Activated naive CD4-positive, alpha-beta T cell treated with anti-CD3 and anti-CD28 coated beads for 36 hours (primary cell): ENCODE results near the gene GRID1. TPM values are rescaled to one million over a fixed set of nuclear protein-coding genes. Genes with fewer than 3 reads are reported as not detected.
A peak's percentile ranks its signal among the peaks of the same experiment; 100 is the strongest.

ENCODE experiments used
- CTCF ChIA-PET: fragments of 350-600 bp; sonication (Branson Sonifier 250); formaldehyde crosslinking; loops from one replicate; lab custom pipeline; 2021; ENCODE audit warnings: antibody characterized with exemption; lab: Charles Lee
- DNase-seq: peaks from one replicate; pipeline ENCODE4 v3.0.0-alpha.2; 2020
- H3K27ac Mint-ChIP-seq: one replicate; pipeline ENCODE4 v1.8.0; 2021; ENCODE audit warnings: mild to moderate bottlenecking, mixed read lengths
- H3K27me3 Mint-ChIP-seq: one replicate; pipeline ENCODE4 v1.8.0; 2021; ENCODE audit warnings: low read depth, mixed read lengths
- H3K36me3 Mint-ChIP-seq: one replicate; pipeline ENCODE4 v1.8.0; 2021; ENCODE audit warnings: low read depth, mixed read lengths
- H3K4me1 Mint-ChIP-seq: one replicate; pipeline ENCODE4 v1.8.0; 2021; ENCODE audit warnings: low read depth, mixed read lengths
- H3K4me3 Mint-ChIP-seq: one replicate; pipeline ENCODE4 v1.8.0; 2021; ENCODE audit warnings: mild to moderate bottlenecking, moderate library complexity, mixed read lengths
- H3K9me3 Mint-ChIP-seq: one replicate; pipeline ENCODE4 v1.8.0; 2021; ENCODE audit warnings: mixed read lengths
- intact Hi-C: fragments of 100-400 bp; cut with micrococcal nuclease; formaldehyde crosslinking; loops from one replicate; pipeline ENCODE4 v1.15.1; 2023
- total RNA-seq, 2 experiments: library from RNA; stranded (reverse); gene quantifications; one replicate each; pipeline ENCODE4 v1.2.3, GENCODE V29; 2021

The GRID1 gene
- total RNA-seq, 2 experiments from 2014 or later, result not detected

GRCh38 chr10:86232644-86233043, 134.0 kb downstream of the GRID1 start:
- Mint-ChIP-seq H3K4me3 (no peak overlapping the region), H3K9me3 (peaks cover 1% of the 10 kb centered on the region), H3K27me3 (no peaks in the 10 kb centered on the region), H3K36me3 (no peaks in the 10 kb centered on the region), H3K27ac (no peak overlapping the region), H3K4me1 (no peaks in the 10 kb centered on the region)
- CTCF ChIA-PET, result no interaction called here
- intact Hi-C loops, result no loop called here
- DNase-seq, result no peak

- no peaks in the 10 kb centered on the region for H3K9me3 Mint-ChIP-seq
- CTCF ChIA-PET, result no interaction called here
- H3K4me3 Mint-ChIP-seq, result no peak overlapping the region
- intact Hi-C loops, result no loop called here
- DNase-seq, result no peak
- no peaks in the 10 kb centered on the region for H3K4me1 Mint-ChIP-seq
- no peaks in the 10 kb centered on the region for H3K36me3 Mint-ChIP-seq
- no peak overlapping the region for H3K27ac Mint-ChIP-seq
- H3K27me3 Mint-ChIP-seq, result no peaks in the 10 kb centered on the region
Measured at GRCh38 chr10:86231796-86232560, 134.6 kb downstream of the GRID1 start.

GRCh38 chr10:86230557-86231180, 135.9 kb downstream of the GRID1 start:
- no peaks in the 10 kb centered on the region for H3K9me3 Mint-ChIP-seq
- DNase-seq, result no peak
- CTCF ChIA-PET, result interaction anchor here (0.5 kb wide), 1 partner anchor 556 kb away, joined by 3 read pairs; no protein-coding TSS in a partner anchor
- no peaks in the 10 kb centered on the region for H3K36me3 Mint-ChIP-seq
- no peak overlapping the region for H3K27ac Mint-ChIP-seq
- no peaks in the 10 kb centered on the region for H3K27me3 Mint-ChIP-seq
- H3K4me3 Mint-ChIP-seq, result no peak overlapping the region
- intact Hi-C loops, result no loop called here
- H3K4me1 Mint-ChIP-seq, result no peaks in the 10 kb centered on the region

GRCh38 chr10:86229811-86230556, 136.6 kb downstream of the GRID1 start:
- Mint-ChIP-seq H3K4me3 (no peak overlapping the region), H3K27me3 (no peaks in the 10 kb centered on the region), H3K4me1 (no peaks in the 10 kb centered on the region), H3K9me3 (no peaks in the 10 kb centered on the region), H3K36me3 (no peaks in the 10 kb centered on the region), H3K27ac (no peak overlapping the region)
- CTCF ChIA-PET, result no interaction called here
- intact Hi-C loops, result no loop called here
- DNase-seq, result no peak

GRCh38 chr10:86229376-86229775, 137.2 kb downstream of the GRID1 start:
- no peaks in the 10 kb centered on the region for H3K27me3 Mint-ChIP-seq
- H3K9me3 Mint-ChIP-seq, result no peaks in the 10 kb centered on the region
- CTCF ChIA-PET, result no interaction called here
- no peaks in the 10 kb centered on the region for H3K4me1 Mint-ChIP-seq
- H3K36me3 Mint-ChIP-seq, result no peaks in the 10 kb centered on the region
- H3K4me3 Mint-ChIP-seq, result no peak overlapping the region
- H3K27ac Mint-ChIP-seq, result no peak overlapping the region
- intact Hi-C loops, result no loop called here
- DNase-seq, result no peak

- intact Hi-C loops, result no loop called here
- Mint-ChIP-seq H3K27ac (no peak overlapping the region), H3K27me3 (no peaks in the 10 kb centered on the region), H3K36me3 (no peaks in the 10 kb centered on the region), H3K4me3 (no peak overlapping the region), H3K9me3 (no peaks in the 10 kb centered on the region), H3K4me1 (no peaks in the 10 kb centered on the region)
- CTCF ChIA-PET, result no interaction called here
- no peak for DNase-seq
Measured at GRCh38 chr10:86227501-86228258, 138.9 kb downstream of the GRID1 start.

GRCh38 chr10:86226781-86227201, 139.8 kb downstream of the GRID1 start:
- Mint-ChIP-seq H3K4me3 (no peak overlapping the region), H3K9me3 (no peaks in the 10 kb centered on the region), H3K36me3 (no peaks in the 10 kb centered on the region), H3K27ac (no peak overlapping the region), H3K4me1 (no peaks in the 10 kb centered on the region), H3K27me3 (no peaks in the 10 kb centered on the region)
- intact Hi-C loops, result no loop called here
- CTCF ChIA-PET, result no interaction called here
- no peak for DNase-seq

- no peak for DNase-seq
- H3K27ac Mint-ChIP-seq, result no peak overlapping the region
- no peaks in the 10 kb centered on the region for H3K4me1 Mint-ChIP-seq
- H3K36me3 Mint-ChIP-seq, result no peaks in the 10 kb centered on the region
- CTCF ChIA-PET, result interaction anchor here (0.7 kb wide), 1 partner anchor 13 kb away, joined by 4 read pairs; no protein-coding TSS in a partner anchor
- no peak overlapping the region for H3K4me3 Mint-ChIP-seq
- H3K9me3 Mint-ChIP-seq, result no peaks in the 10 kb centered on the region
- H3K27me3 Mint-ChIP-seq, result peaks cover 4% of the 10 kb centered on the region
- intact Hi-C loops, result no loop called here
Measured at GRCh38 chr10:86226016-86226415, 140.6 kb downstream of the GRID1 start.

GRCh38 chr10:86225103-86225782, 141.4 kb downstream of the GRID1 start:
- Mint-ChIP-seq H3K27me3 (peaks cover 4% of the 10 kb centered on the region), H3K4me3 (no peak overlapping the region), H3K4me1 (no peaks in the 10 kb centered on the region), H3K36me3 (no peaks in the 10 kb centered on the region), H3K9me3 (no peaks in the 10 kb centered on the region), H3K27ac (no peak overlapping the region)
- DNase-seq, result no peak
- intact Hi-C loops, result no loop called here
- CTCF ChIA-PET, result interaction anchor here (0.7 kb wide), 1 partner anchor 12 kb away, joined by 4 read pairs; no protein-coding TSS in a partner anchor

- no peaks in the 10 kb centered on the region for H3K9me3 Mint-ChIP-seq
- intact Hi-C loops, result no loop called here
- H3K4me1 Mint-ChIP-seq, result no peaks in the 10 kb centered on the region
- no peak overlapping the region for H3K4me3 Mint-ChIP-seq
- CTCF ChIA-PET, result no interaction called here
- H3K36me3 Mint-ChIP-seq, result no peaks in the 10 kb centered on the region
- peak; percentile 7 for DNase-seq
- H3K27me3 Mint-ChIP-seq, result peaks cover 4% of the 10 kb centered on the region
- no peak overlapping the region for H3K27ac Mint-ChIP-seq
Measured at GRCh38 chr10:86224354-86225102, 142.1 kb downstream of the GRID1 start.

GRCh38 chr10:86223256-86223655, 143.3 kb downstream of the GRID1 start:
- Mint-ChIP-seq H3K9me3 (no peaks in the 10 kb centered on the region), H3K27ac (no peak overlapping the region), H3K36me3 (no peaks in the 10 kb centered on the region), H3K4me3 (no peak overlapping the region), H3K27me3 (peaks cover 4% of the 10 kb centered on the region), H3K4me1 (no peaks in the 10 kb centered on the region)
- DNase-seq, result no peak
- intact Hi-C loops, result no loop called here
- CTCF ChIA-PET, result no interaction called here
